HG03139 (cell line): ENCODE results near the gene CTDP1.
"Not testable (repeated sequence)": the region's sequence is repeated elsewhere in the genome, so short reads cannot be mapped to it uniquely, and the experiment has no call there.

ENCODE experiments used
- ATAC-seq: cut with Tn5 transposase; IDR thresholded peaks from one replicate; pipeline ENCODE4 v1.9.1; 2021; ENCODE audit not compliant: unreplicated experiment

The CTDP1 gene

GRCh38 chr18:79723036-79723435, 43.4 kb downstream of the CTDP1 start:
- ATAC-seq, result no peak

- no peak for ATAC-seq
Measured at GRCh38 chr18:79723628-79724027, 44.0 kb downstream of the CTDP1 start.

DNA sequence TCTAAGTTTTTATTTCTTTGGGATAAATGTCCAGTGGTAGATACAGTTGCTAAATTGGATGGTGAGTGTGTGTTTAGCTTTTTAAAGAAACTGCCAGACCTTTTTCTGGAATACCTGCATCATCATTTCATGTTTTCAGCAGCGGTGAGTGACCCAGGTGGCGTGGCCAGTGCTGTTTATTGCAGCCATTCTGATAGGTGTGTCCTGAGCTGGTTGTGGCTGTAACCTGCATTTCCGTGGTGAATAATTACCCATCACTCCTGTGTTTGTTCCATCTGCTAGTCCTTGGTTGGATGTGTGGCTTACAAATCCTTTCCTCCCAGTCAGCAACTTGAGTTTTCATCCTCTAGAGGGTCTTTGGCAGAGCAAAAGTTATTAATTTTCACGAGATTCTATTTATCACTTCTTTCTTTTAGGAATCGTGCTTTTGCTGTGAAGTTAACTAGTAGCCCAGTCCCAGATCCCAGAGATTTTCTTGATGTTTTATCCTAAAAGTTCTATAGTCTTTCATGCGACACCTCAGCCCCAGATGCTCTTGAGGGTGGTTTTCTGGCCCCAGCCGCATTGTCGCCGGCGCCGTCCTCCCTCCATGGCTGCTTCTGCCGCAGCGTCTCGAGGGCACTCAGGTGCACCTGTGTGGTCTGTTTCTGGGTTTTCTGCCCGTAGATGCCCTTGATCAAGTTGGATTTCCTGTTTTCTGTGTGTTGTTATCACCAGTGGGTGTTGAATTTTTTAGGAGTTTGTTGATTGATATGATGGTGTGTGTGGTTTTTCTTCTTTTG, 44.9 kb downstream of the CTDP1 start:
- no peak for ATAC-seq

DNA sequence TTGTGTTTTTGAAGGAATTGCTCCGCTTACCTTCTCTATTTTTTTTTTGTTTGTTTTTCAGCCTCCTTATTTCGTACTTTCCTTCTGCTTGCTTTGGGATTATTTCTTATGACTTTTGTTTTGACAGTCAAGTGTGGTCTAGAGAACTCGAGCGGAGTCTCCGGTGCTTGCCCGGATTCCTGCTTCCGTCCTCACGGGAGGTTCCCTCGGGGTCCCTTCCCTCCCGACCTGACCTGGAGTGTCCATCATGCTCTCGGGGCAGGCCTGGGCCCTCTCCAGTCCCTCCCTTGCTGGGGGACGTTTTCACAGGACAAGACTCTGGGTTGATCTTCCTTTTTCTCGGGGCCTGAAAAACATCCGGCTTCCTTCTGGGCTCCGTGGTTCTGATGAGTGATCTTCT, 45.9 kb downstream of the CTDP1 start:
- no peak for ATAC-seq

- ATAC-seq, result no peak
Measured at GRCh38 chr18:79726721-79727120, 47.1 kb downstream of the CTDP1 start.

DNA sequence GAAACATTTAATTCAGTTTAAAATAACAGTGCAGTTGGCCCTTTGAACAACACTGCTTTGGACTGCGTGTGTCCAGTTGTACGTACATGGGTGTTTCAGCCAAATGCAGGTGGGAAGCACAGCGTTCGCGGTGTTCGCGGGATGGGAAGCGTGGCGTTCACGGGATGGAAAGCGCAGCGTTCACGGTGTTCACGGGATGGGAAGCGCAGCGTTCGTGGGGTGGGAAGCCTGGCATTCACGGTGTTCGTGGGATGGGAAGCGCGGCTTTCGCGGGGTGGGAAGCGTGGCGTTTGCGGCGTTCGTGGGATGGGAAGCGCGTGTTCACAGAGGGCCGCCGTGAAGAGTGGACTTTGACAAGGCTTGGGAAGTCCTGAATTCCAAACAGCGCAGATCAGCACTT, 47.6 kb downstream of the CTDP1 start:
- ATAC-seq, result no peak

- ATAC-seq, result no peak
Measured at GRCh38 chr18:79728931-79729586, 49.5 kb downstream of the CTDP1 start.

- no peak for ATAC-seq
Measured at GRCh38 chr18:79729611-79730010, 50.0 kb downstream of the CTDP1 start.

- ATAC-seq, result no peak
Measured at GRCh38 chr18:79730804-79731203, 51.2 kb downstream of the CTDP1 start.

DNA sequence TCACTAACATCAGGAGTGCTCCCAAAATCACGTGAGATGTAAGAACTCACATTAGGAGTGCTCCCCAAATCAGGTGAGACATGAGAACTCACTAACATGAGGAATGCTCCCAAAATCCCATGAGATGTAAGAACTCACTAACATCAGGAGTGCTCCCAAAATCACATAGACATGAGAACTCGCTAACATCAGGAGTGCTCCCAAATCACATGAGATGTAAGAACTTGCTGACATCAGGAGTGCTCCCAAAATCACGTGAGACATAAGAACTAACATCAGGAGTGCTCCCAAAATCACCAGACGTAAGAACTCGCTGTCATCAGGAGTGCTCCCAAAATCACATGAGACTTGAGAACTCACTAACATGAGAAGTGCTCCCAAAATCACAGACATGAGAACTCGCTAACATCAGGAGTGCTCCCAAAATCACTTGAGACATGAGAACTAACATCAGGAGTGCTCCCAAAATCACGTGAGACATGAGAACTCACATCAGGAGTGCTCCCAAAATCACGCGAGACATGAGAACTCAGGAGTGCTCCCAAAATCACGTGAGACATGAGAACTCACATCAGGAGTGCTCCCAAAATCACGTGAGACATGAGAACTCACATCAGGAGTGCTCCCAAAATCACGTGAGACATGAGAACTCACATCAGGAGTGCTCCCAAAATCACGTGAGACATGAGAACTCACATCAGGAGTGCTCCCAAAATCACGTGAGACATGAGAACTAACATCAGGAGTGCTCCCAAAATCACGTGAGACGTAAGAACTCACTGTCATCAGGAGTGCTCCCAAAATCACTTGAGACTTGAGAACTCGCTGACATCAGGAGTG, 52.5 kb downstream of the CTDP1 start:
- not testable (repeated sequence) for ATAC-seq

- no peak for ATAC-seq
Measured at GRCh38 chr18:79732721-79733025, 53.1 kb downstream of the CTDP1 start.

DNA sequence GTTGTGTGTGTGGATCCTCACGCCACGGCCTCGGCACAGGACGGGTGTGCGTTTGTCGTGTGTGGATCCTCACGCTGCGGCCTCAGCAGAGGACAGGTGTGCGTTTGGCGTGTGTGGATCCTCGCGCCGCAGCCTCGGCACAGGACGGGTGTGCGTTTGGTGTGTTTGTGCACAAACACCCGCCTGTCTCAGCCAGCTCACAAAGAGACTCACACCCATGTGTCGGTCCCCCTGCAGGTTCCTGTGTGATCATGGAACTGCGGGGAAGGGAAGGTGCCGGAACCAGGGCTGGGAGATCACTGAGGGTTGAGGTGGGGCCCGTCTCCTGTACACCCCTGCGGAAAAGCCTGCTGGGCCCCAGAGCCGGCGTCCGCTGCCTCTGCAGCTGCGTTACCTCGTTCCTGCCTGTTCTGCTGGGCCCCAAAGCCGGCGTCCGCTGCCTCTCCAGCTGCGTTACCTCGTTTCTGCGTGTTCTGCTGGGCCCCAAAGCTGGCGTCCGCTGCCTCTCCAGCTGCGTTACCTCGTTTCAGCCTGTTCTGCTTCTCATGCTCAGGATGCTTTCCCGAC, 53.6 kb downstream of the CTDP1 start:
- no peak for ATAC-seq

GRCh38 chr18:79733986-79734770, 54.6 kb downstream of the CTDP1 start:
- no peak for ATAC-seq

- no peak for ATAC-seq
Measured at GRCh38 chr18:79735071-79735980, 55.7 kb downstream of the CTDP1 start.

GRCh38 chr18:79736230-79736629, 56.6 kb downstream of the CTDP1 start:
- ATAC-seq, result no peak

DNA sequence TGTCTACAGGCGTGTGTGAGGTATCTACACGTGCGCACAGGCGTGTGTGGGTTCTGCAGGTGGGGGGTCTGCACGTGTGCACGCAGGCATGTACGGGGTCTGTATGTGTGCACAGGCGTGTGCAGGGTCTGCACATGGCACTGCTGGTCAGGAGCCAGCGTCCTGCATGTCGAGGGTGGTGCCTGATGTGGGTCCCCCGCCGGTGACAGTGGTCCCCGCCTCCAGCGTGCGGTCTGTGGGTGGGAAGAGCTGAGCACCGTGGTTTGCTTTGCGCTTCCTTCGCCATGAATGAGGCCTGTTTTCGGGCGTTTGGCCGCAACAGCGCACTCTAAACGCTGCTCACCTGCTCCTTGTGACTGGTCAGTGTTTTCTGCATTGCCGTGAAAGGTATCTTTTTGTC, 57.2 kb downstream of the CTDP1 start:
- ATAC-seq, result no peak

GRCh38 chr18:79737426-79737825, 57.8 kb downstream of the CTDP1 start:
- no peak for ATAC-seq

DNA sequence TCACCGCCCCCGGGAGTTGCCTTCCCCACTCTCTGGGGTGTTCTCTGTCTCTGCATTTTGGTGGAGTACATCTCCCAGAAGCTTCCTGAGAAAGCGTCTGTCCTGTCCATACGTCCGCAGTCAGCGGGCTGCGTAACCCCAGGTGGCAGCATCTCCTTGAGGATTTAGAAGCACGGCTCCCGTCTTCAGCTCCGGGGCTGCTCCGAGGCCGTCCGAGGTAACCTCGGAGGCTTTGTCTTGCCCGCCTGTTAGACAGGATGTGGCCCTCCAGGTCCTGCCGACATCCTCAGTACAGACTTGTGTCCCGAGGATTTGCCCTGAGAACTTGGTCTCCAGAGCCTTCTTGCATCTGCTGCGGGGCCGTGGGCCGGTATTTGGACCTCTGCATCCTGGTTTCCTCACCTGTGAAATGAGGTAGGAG, 58.4 kb downstream of the CTDP1 start:
- no peak for ATAC-seq

DNA sequence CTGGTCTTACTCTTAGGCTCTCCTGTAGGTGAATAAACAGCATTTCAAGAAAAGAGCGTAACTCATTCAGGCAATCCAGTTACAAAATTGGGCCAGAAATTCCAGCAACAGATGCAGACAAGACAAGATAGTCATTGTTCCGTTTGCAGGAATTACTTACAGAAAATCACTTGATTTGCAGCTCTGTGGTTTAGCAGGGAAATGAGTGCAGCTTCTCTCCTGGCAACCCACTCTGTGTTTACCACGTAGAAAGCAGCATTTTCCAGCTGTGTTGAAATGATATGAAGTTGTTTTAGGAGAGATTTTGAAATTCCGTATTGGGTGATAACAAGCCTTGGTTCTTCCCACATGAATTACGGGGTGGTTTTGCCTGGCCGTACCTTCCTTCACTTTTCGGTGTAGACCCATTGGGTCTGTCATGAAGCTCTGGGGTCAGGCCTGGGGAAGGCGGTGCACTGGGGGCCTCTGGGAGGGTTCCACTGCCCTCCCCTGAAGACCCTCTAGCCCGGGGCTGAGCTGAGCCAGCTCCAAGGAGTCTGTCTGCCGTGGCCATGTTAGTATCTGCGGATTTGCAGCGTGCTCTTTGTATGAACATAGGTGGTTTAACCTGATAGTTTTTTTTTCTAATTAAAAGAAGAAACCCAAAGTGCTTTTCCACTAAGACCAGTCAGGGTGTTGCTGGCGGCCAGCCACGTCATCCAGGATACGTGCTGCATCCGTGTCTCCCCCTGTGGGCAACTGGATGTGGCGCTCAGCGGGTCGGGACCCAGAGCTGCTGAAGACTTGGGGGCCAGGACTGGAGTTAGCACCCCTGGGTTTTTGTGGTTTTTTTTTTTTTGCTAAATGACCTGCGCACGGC, 59.2 kb downstream of the CTDP1 start:
- no peak for ATAC-seq
